HG03432 (cell line): ENCODE results near the gene PSEN2.

Source experiments
- ATAC-seq: cut with Tn5 transposase; IDR thresholded peaks from one replicate; pipeline ENCODE4 v1.9.1; 2021; ENCODE audit warnings: mild to moderate bottlenecking, moderate library complexity; ENCODE audit not compliant: unreplicated experiment

PSEN2 gene

GRCh38 chr1:226864311-226864710, 6.1 kb upstream of the PSEN2 start:
- ATAC-seq, result no peak

GRCh38 chr1:226865590-226865989, 4.8 kb upstream of the PSEN2 start:
- no peak for ATAC-seq

- ATAC-seq, result no peak
Observed at GRCh38 chr1:226867461-226868054, 2.9 kb upstream of the PSEN2 start.

- no peak for ATAC-seq
Observed at GRCh38 chr1:226868726-226869125, 1.7 kb upstream of the PSEN2 start.

- ATAC-seq, result no peak
Observed at GRCh38 chr1:226870026-226870400, 403 bp upstream of the PSEN2 start.

GRCh38 chr1:226871636-226872327, 1.4 kb downstream of the PSEN2 start:
- no peak for ATAC-seq

GRCh38 chr1:226872437-226872836, 2.0 kb downstream of the PSEN2 start:
- no peak for ATAC-seq

- ATAC-seq, result no peak
Observed at GRCh38 chr1:226873771-226874578, 3.6 kb downstream of the PSEN2 start.

- ATAC-seq, result no peak
Observed at GRCh38 chr1:226874579-226875425, 4.4 kb downstream of the PSEN2 start.

- ATAC-seq, result no peak
Observed at GRCh38 chr1:226875641-226876295, 5.4 kb downstream of the PSEN2 start.

GRCh38 chr1:226877669-226878068, 7.3 kb downstream of the PSEN2 start:
- no peak for ATAC-seq

- no peak for ATAC-seq
Observed at GRCh38 chr1:226880372-226881287, 10.2 kb downstream of the PSEN2 start.

GRCh38 chr1:226881515-226882185, 11.2 kb downstream of the PSEN2 start:
- ATAC-seq, result no peak

- ATAC-seq, result peak; percentile 1
Observed at GRCh38 chr1:226882187-226882586, 11.8 kb downstream of the PSEN2 start.

- ATAC-seq, result peak; percentile 90
Observed at GRCh38 chr1:226882631-226883409, 12.4 kb downstream of the PSEN2 start.

- ATAC-seq, result no peak
Observed at GRCh38 chr1:226883630-226884029, 13.2 kb downstream of the PSEN2 start.

GRCh38 chr1:226884116-226884625, 13.8 kb downstream of the PSEN2 start:
- ATAC-seq, result no peak
